Mesendoderm (in vitro differentiated cells): Measurements from ENCODE around the gene SRXN1.

ENCODE experiments used
- DNase-seq: peaks from one replicate; pipeline ENCODE4 v3.0.0; 2013
- H2AK5ac ChIP-seq: 2 replicates; pipeline ENCODE4 v1.6.1; 2013; ENCODE audit warnings: low read length, inconsistent platforms
- H2BK120ac ChIP-seq: 2 replicates; pipeline ENCODE4 v1.6.1; 2013; ENCODE audit warnings: low read depth, mild to moderate bottlenecking, low read length, moderate library complexity, mixed read lengths
- H2BK15ac ChIP-seq: replicated peaks from 2 replicates; pipeline ENCODE4 v1.6.1; 2013; ENCODE audit warnings: low read depth, mild to moderate bottlenecking, moderate library complexity
- H2BK5ac ChIP-seq: 2 replicates; pipeline ENCODE4 v1.6.1; 2013; ENCODE audit warnings: low read length, inconsistent platforms
- H3K18ac ChIP-seq: 2 replicates; pipeline ENCODE4 v1.6.1; 2013; ENCODE audit warnings: mild to moderate bottlenecking, low read length, mixed read lengths
- H3K23ac ChIP-seq: one replicate; pipeline ENCODE4 v1.6.1; 2013; ENCODE audit warnings: low read length
- H3K27ac ChIP-seq: 2 replicates; pipeline ENCODE4 v1.5.1; 2013; ENCODE audit warnings: low read depth, mild to moderate bottlenecking, inconsistent platforms, low read length, moderate library complexity
- H3K27me3 ChIP-seq: 2 replicates; pipeline ENCODE4 v1.6.1; 2013; ENCODE audit warnings: low read length, control low read depth, mild to moderate bottlenecking, inconsistent platforms; ENCODE audit not compliant: insufficient read depth, poor library complexity
- H3K36me3 ChIP-seq: 2 replicates; pipeline ENCODE4 v1.6.1; 2013; ENCODE audit warnings: low read length, inconsistent platforms; ENCODE audit not compliant: control insufficient read depth, insufficient read depth
- H3K4ac ChIP-seq: one replicate; pipeline ENCODE4 v1.6.1; 2013; ENCODE audit warnings: low read depth, mild to moderate bottlenecking, low read length, moderate library complexity
- H3K4me1 ChIP-seq: 2 replicates; pipeline ENCODE4 v1.6.1; 2013; ENCODE audit warnings: low read depth, low read length, inconsistent platforms; ENCODE audit not compliant: control insufficient read depth
- H3K4me2 ChIP-seq: 2 replicates; pipeline ENCODE4 v1.6.1; 2013; ENCODE audit warnings: low read length
- H3K4me3 ChIP-seq: 2 replicates; pipeline ENCODE4 v1.5.1; 2013; ENCODE audit warnings: mild to moderate bottlenecking, low read length
- H3K56ac ChIP-seq: one replicate; pipeline ENCODE4 v1.6.1; 2013; ENCODE audit warnings: low read length
- H3K79me1 ChIP-seq: 2 replicates; pipeline ENCODE4 v1.6.1; 2013; ENCODE audit warnings: low read length, inconsistent platforms
- H3K79me2 ChIP-seq: 2 replicates; pipeline ENCODE4 v1.6.1; 2013; ENCODE audit warnings: mild to moderate bottlenecking, low read length; ENCODE audit not compliant: control insufficient read depth, insufficient read depth
- H3K9ac ChIP-seq: 2 replicates; pipeline ENCODE4 v1.6.1; 2013; ENCODE audit warnings: low read length, inconsistent platforms
- H4K5ac ChIP-seq: one replicate; pipeline ENCODE4 v1.6.1; 2013; ENCODE audit warnings: low read length
- H4K8ac ChIP-seq: one replicate; pipeline ENCODE4 v1.6.1; 2013; ENCODE audit warnings: low read depth, mild to moderate bottlenecking, control low read depth, low read length, moderate library complexity
- WGBS: extraction: QIAGEN DNeasy Blood & Tissue Kit; methylation state at CpG from one replicate; pipeline ENCODE4 v1.1.7; 2013; ENCODE audit warnings: low lambda C conversion rate, missing lambda C conversion rate; ENCODE audit not compliant: insufficient coverage; ENCODE audit errors: extremely low coverage; 5-methylcytosine and 5-hydroxymethylcytosine counted together

The SRXN1 gene

DNA sequence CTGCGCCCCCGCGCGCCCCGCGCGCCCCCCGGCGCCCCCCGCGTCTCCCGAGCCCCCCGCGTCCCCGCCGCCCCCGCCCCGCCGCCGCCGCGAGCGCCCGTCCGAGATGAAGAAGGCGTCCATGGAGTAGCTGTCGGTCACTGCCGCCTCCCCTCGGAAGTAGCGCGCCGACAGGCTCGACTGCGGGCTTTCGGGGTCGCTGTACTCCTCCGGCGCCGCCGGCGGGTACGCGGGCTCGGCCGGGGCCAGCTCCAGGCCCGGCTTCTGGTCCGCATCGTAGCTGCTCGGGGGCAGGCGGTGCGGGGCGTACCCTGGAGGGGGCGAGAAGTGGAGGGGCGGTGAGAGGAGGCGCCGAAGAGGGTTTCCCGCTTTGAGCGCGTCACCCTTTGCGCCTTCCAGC, 11.2 kb upstream of the SRXN1 start:
- Histone ChIP-seq H2BK120ac (no peak overlapping the region), H3K27me3 (peaks cover 3% of the 10 kb centered on the region)
- WGBS: no CpG with 5 or more reads among the region's 60 CpGs

DNA sequence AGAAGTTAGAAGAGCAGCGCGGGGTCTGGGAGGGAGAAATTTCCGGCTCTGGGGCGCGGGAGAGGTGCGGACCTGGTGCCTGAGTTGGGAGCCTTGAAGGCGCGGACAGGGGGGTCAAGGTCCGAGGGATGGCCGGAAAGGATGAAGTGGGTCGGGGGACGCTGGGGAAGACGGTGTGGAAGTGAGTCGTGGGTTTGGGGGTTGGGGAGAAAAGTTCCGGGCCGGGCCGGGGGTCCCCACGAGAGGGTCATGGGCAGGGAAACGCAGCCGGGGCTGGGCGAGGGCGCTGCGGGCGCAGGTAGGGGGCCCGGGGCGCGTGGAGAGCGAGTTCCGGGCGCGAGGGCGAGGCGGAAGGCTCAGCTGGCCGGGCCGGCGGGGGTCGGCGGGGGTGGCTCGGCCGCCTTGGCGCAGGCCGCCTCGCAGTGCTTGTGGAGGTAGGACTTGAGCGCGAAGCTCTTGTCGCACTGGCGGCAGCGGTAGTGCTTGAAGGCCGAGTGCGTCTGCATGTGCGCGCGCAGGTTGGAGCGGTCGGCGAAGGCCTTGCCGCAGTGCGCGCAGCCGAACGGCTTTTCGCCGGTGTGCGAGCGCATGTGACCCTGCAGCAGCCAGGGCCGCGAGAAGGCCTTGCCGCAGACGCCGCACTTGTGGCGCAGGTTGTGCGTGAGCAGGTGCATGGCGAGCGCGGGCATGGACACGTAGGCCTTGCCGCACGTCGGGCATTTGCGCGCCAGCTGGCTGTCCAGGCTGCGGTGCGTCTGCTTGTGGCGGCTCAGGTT, 10.5 kb upstream of the SRXN1 start:
- H3K4me1 ChIP-seq: peaks cover 15% of the 10 kb centered on the region
- H3K9ac ChIP-seq: no peak overlapping the region
- no peak overlapping the region for H3K4me3 ChIP-seq
- no peak overlapping the region for H3K18ac ChIP-seq
- no peak overlapping the region for H2AK5ac ChIP-seq
- H3K23ac ChIP-seq: no peak overlapping the region
- WGBS: no CpG with 5 or more reads among the region's 84 CpGs
- H3K56ac ChIP-seq: no peak overlapping the region
- no peak overlapping the region for H3K4me2 ChIP-seq
- no peak overlapping the region for H4K5ac ChIP-seq
- no peaks in the 10 kb centered on the region for H3K36me3 ChIP-seq
- H3K27ac ChIP-seq: no peak overlapping the region
- peak; percentile 64 for DNase-seq
- H2BK15ac ChIP-seq: no peak overlapping the region
- H3K79me2 ChIP-seq: no peaks in the 10 kb centered on the region
- H2BK120ac ChIP-seq: no peak overlapping the region
- H4K8ac ChIP-seq: no peak overlapping the region
- H2BK5ac ChIP-seq: no peak overlapping the region
- no peak overlapping the region for H3K4ac ChIP-seq
- H3K27me3 ChIP-seq: peaks cover 3% of the 10 kb centered on the region
- no peaks in the 10 kb centered on the region for H3K79me1 ChIP-seq

More for the DNA sequence above, 11.2 kb upstream of the SRXN1 start:
- Histone ChIP-seq H3K9ac (no peak overlapping the region), H3K4me3 (no peak overlapping the region), H3K18ac (no peak overlapping the region), H3K27ac (no peak overlapping the region), H3K36me3 (no peaks in the 10 kb centered on the region), H2BK15ac (no peak overlapping the region), H4K8ac (no peak overlapping the region), H3K56ac (no peak overlapping the region), H2AK5ac (no peak overlapping the region), H2BK5ac (no peak overlapping the region), H3K23ac (no peak overlapping the region), H3K4me1 (peaks cover 12% of the 10 kb centered on the region), H3K4ac (no peak overlapping the region), H3K79me1 (no peaks in the 10 kb centered on the region), H4K5ac (no peak overlapping the region), H3K4me2 (no peak overlapping the region), H3K79me2 (no peaks in the 10 kb centered on the region)
- DNase-seq: no peak

DNA sequence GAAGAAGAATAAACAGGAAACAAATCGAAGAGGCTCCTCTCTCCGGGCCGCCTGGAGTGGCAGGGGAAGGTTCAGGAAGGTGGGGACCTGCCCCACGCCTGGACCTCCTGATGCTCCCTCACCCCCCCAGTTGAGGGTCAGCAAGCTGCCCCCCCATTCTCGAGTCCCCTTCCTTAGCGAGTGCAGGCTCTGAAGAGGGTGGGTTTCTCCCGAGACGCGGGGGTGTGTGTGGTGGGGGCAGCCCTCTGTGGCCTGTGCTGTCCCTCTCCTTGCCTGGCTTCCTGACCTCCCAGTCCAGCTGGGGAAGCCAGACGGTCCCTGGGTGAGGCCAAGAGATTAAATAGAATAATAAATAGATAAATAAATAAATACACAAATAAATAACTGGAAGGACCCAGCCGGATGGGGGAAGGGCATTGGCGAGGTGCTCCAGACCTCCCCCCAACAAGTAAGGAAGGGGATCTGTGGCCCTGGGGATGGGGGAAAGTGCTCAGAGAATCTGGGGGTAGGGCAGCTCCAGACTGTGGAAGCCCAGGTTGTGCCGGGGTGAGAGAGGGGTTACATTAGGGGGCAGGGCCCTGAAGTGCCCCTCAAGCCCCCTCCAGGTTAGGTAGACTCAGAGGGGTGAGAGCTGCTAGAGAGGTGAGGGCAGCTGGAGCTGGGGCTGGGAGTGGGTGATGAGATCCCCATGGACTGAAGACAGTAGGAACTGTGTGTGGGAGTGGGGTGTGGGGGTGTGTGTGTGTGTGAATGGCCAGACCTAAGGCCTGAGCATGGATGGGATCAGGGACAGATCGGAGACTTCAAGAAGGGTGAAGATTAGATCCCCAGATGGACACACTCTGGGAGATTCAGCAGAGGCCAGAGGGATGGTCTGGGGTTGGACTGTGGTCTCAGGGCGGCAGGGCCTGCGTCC, 9.5 kb upstream of the SRXN1 start:
- Histone ChIP-seq H2BK5ac (no peak overlapping the region), H3K23ac (peak overlapping the region; percentile 91), H2BK15ac (no peak overlapping the region), H3K18ac (peak overlapping the region; percentile 78), H3K4me3 (no peak overlapping the region), H3K4ac (peak overlapping the region; percentile 56), H3K56ac (peak overlapping the region; percentile 66), H4K5ac (no peak overlapping the region), H4K8ac (no peak overlapping the region), H3K36me3 (no peaks in the 10 kb centered on the region), H3K4me1 (peaks cover 23% of the 10 kb centered on the region), H3K4me2 (no peak overlapping the region), H3K9ac (no peak overlapping the region), H3K79me1 (no peaks in the 10 kb centered on the region), H2BK120ac (peak overlapping the region; percentile 29), H2AK5ac (no peak overlapping the region), H3K27me3 (peaks cover 3% of the 10 kb centered on the region), H3K79me2 (no peaks in the 10 kb centered on the region), H3K27ac (no peak overlapping the region)
- no peak for DNase-seq
- no CpG with 5 or more reads among the region's 16 CpGs for WGBS

DNA sequence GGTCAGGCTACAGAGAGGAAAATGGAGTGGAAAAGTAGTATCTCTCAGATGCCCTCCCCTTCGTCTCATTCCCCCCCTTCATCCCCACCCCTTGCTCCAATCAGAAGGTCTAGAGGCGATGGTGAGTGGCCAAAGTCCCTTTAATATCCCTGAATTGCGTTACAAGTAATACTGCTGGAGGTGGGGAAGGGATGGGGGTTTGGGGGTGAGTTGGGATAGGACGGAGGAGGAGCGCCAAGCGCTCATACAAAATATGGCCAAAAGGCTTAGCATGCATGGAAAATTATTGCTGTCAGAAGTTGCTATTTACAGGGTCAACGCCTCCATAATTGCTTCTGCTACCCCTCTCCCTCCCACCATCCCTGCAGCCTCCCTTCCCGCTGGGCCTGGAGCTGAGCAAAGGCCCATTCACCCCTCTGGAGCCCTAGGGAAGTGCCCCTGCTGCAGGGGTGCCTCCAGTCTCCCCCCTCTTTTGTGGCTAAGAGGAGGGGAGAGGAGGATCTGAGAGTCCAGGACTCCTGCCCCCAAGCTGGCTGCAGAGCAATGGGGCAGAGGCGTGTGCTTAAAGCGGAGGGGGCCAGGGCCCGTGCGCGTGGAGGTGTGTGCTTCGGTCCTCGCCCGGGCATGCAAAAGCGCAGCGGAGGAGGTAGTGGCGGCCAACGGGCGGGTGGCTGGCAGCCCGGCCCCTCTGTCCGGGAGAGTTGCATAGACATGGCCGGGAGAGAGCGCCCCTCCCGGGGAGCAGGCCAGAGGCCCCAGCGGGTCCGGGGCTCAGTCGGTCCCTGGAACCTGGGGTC, 8.7 kb upstream of the SRXN1 start:
- peak overlapping the region; percentile 28 for H3K4ac ChIP-seq
- peaks cover 3% of the 10 kb centered on the region for H3K27me3 ChIP-seq
- H4K8ac ChIP-seq: no peak overlapping the region
- H2AK5ac ChIP-seq: no peak overlapping the region
- H2BK15ac ChIP-seq: no peak overlapping the region
- H3K23ac ChIP-seq: no peak overlapping the region
- H3K79me2 ChIP-seq: no peaks in the 10 kb centered on the region
- no peak overlapping the region for H4K5ac ChIP-seq
- no CpG with 5 or more reads among the region's 29 CpGs for WGBS
- no peaks in the 10 kb centered on the region for H3K36me3 ChIP-seq
- H3K27ac ChIP-seq: no peak overlapping the region
- peak overlapping the region; percentile 66 for H3K56ac ChIP-seq
- peaks cover 27% of the 10 kb centered on the region for H3K4me1 ChIP-seq
- H3K4me2 ChIP-seq: no peak overlapping the region
- peak overlapping the region; percentile 78 for H3K18ac ChIP-seq
- H3K79me1 ChIP-seq: no peaks in the 10 kb centered on the region
- H2BK5ac ChIP-seq: no peak overlapping the region
- no peak for DNase-seq
- H2BK120ac ChIP-seq: peak overlapping the region; percentile 1
- H3K9ac ChIP-seq: peak overlapping the region; percentile 18
- no peak overlapping the region for H3K4me3 ChIP-seq

DNA sequence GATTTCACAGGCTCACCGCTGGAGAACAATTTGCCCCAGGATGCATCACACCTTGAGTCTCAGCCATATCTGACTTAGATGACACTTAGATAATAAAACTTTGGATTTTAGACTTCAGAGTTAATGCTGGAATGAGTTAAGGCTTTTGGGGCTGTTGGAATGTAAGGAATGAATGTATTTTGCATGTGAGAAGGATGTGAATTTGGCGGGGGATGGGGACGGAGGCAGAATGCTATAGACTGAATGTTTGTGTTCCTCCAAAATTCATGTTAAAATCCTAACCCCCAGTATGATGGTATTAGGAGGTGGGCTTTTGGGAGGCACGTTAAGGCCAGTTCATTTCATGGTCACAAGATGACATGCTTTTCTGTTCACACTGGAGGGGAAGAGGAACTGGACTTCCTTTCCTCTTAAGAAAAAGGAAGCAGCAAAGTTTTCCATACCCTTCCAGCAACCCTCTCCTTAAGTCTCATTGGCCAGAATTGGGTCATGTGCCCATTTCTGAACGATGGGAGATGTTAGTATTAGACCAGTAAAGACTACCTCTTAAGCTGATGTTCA, 5.8 kb upstream of the SRXN1 start:
- Histone ChIP-seq H3K4me3 (no peak overlapping the region), H3K36me3 (no peaks in the 10 kb centered on the region), H3K4me2 (peak overlapping the region; percentile 13), H3K18ac (peak overlapping the region; percentile 1), H3K9ac (no peak overlapping the region), H3K23ac (no peak overlapping the region), H4K5ac (no peak overlapping the region), H3K27me3 (no peaks in the 10 kb centered on the region), H2BK5ac (peak overlapping the region; percentile 64), H3K27ac (peak overlapping the region; percentile 79), H2BK120ac (no peak overlapping the region), H3K79me1 (no peaks in the 10 kb centered on the region), H2BK15ac (no peak overlapping the region), H2AK5ac (no peak overlapping the region), H3K79me2 (no peaks in the 10 kb centered on the region), H3K4ac (no peak overlapping the region), H4K8ac (no peak overlapping the region), H3K4me1 (peaks cover 28% of the 10 kb centered on the region), H3K56ac (peak overlapping the region; percentile 68)
- DNase-seq: peak; percentile 84
- no CpG with 5 or more reads among the region's 5 CpGs for WGBS
